CD8-positive, alpha-beta memory T cell (primary cell): ENCODE results near the gene STOM. TPM values are rescaled to one million over a fixed set of nuclear protein-coding genes. Genes with fewer than 3 reads are reported as not detected.

ENCODE experiments used
- CTCF ChIA-PET: fragments of 350-600 bp; sonication (Branson Sonifier 250); formaldehyde crosslinking; loops from one replicate; lab custom pipeline; 2021; ENCODE audit warnings: antibody characterized with exemption; lab: Charles Lee
- POLR2A ChIA-PET: fragments of 350-600 bp; sonication (Branson Sonifier 250); formaldehyde crosslinking; loops from one replicate; lab custom pipeline; 2021; ENCODE audit warnings: antibody characterized with exemption; lab: Charles Lee
- DNase-seq, 5 donors: peaks; one replicate each; pipeline versions ENCODE4 v3.0.0 to v3.0.0-alpha.2; 2020 to 2022; ENCODE audit warnings: mixed read lengths in 1 of 5
- H3K27ac ChIP-seq: one replicate; pipeline ENCODE4 v1.7.0; 2013; ENCODE audit warnings: low read depth, mild to moderate bottlenecking, low read length, moderate library complexity
- H3K27me3 ChIP-seq: 2 replicates; pipeline ENCODE4 v1.7.0; 2013; ENCODE audit warnings: low read length, mild to moderate bottlenecking; ENCODE audit not compliant: insufficient read depth, poor library complexity, severe bottlenecking
- H3K36me3 ChIP-seq: 2 replicates; pipeline ENCODE4 v1.7.0; 2013; ENCODE audit warnings: mild to moderate bottlenecking, low read length, moderate library complexity; ENCODE audit not compliant: insufficient read depth
- H3K4me1 ChIP-seq: 2 replicates; pipeline ENCODE4 v1.7.0; 2013; ENCODE audit warnings: mild to moderate bottlenecking, low read length, moderate library complexity; ENCODE audit not compliant: insufficient read depth
- H3K4me3 ChIP-seq: 2 replicates; pipeline ENCODE4 v1.7.0; 2013; ENCODE audit warnings: mild to moderate bottlenecking, low read length
- H3K9me3 ChIP-seq: 2 replicates; pipeline ENCODE4 v1.7.0; 2013; ENCODE audit warnings: mild to moderate bottlenecking, low read length
- H3K27ac Mint-ChIP-seq, 8 donors: one replicate each; pipeline ENCODE4 v1.8.0; 2020 to 2021; ENCODE audit warnings: mixed read lengths in 8 of 8, mild to moderate bottlenecking in 6 of 8, inconsistent platforms in 3 of 8, moderate library complexity in 3 of 8
- H3K27me3 Mint-ChIP-seq, 2 donors: one replicate each; pipeline ENCODE4 v1.8.0; 2020 to 2021; ENCODE audit warnings: mixed read lengths in 2 of 2, mild to moderate bottlenecking in 1 of 2, moderate library complexity in 1 of 2
- H3K36me3 Mint-ChIP-seq, 3 donors: one replicate each; pipeline ENCODE4 v1.8.0; 2020 to 2021; ENCODE audit warnings: mixed read lengths in 3 of 3, inconsistent platforms in 1 of 3, mild to moderate bottlenecking in 1 of 3
- H3K4me1 Mint-ChIP-seq, 3 donors: one replicate each; pipeline ENCODE4 v1.8.0; 2020 to 2021; ENCODE audit warnings: mixed read lengths in 3 of 3, inconsistent platforms in 1 of 3, mild to moderate bottlenecking in 1 of 3
- H3K4me3 Mint-ChIP-seq, 7 donors: one replicate each; pipeline ENCODE4 v1.8.0; 2020 to 2021; ENCODE audit warnings: mixed read lengths in 7 of 7, mild to moderate bottlenecking in 6 of 7, moderate library complexity in 4 of 7, inconsistent platforms in 2 of 7
- H3K9me3 Mint-ChIP-seq, 5 donors: one replicate each; pipeline ENCODE4 v1.8.0; 2020 to 2022; ENCODE audit warnings: mixed read lengths in 5 of 5, mild to moderate bottlenecking in 3 of 5, moderate library complexity in 2 of 5, inconsistent platforms in 1 of 5
- polyA plus RNA-seq: library from polyadenylated mRNA; unstranded; fragments of 300-500 nt; fragmentation: Illumina TruSeq; gene quantifications from one replicate; pipeline ENCODE4 v1.2.3, GENCODE V29; 2021
- total RNA-seq, 2 experiments: library from RNA; stranded (reverse); gene quantifications; one replicate each; pipeline ENCODE4 v1.2.3, GENCODE V29; 2021

Gene STOM
- total and polyA plus RNA-seq, 3 experiments from 2014 or later, result 63.0 to 315 (median 67.3) TPM

DNA sequence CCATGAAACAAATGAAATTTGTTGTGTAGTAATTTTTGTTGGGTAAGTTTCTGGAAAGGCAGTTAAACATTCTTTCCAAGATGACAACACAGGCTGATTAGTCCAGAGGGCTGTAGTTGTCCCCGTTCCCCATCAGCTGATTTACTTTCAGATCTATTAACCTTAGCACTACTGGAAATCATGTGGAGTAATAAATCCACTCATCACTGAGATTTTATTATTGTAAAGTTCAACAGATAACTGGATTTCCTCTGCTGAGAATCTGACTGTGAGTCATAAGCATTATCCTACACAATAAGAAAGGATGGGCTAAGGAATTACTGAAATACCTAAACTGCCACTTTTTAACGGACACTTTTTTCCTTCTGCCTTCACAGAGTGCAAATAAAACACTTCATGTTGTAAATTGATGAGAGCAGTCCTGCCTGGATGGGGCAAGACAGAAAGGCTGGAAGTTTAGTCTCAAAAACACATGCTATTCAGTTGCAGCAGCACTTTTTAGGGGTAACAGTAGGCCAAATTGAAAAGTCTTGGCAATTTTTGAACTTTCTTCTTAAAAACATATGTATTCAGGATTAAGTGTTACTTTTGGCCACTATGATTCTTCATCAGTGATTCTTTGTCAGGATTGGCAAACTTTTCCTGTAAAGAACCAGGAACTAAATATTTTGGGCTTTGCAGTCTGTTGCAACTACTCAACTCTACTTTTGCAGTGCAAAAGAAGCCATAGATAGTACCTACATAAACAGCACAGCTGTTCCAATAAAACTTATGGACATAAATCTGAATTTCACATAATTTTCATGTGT lies 7.0 kb downstream of the STOM start:
- no peaks in the 10 kb centered on the region for H3K27me3 ChIP-seq
- Mint-ChIP-seq H3K27me3 (no peaks in the 10 kb centered on the region), H3K9me3 (no peaks in the 10 kb centered on the region), H3K27ac (peak overlapping the region in 7 of 8 donors; percentile 20 to 85 (median 52)), H3K4me3 (peak overlapping the region; percentile 5 to 60 (median 42)), H3K36me3 (peaks cover 0 to 24% (median 3%) of the 10 kb centered on the region in 3 donors), H3K4me1 (peaks cover 87 to 99% (median 98%) of the 10 kb centered on the region in 3 donors)
- no peaks in the 10 kb centered on the region for H3K36me3 ChIP-seq
- ChIA-PET CTCF (interaction anchor here (0.9 to 4.7 kb wide), 3 partner anchors 9 to 43 kb away, joined by 4 to 19 read pairs (median 12); no protein-coding TSS in a partner anchor), POLR2A (no interaction called here)
- no peak overlapping the region for H3K27ac ChIP-seq
- peaks cover 53% of the 10 kb centered on the region for H3K4me1 ChIP-seq
- no peaks in the 10 kb centered on the region for H3K9me3 ChIP-seq
- no peak for DNase-seq
- no peak overlapping the region for H3K4me3 ChIP-seq

DNA sequence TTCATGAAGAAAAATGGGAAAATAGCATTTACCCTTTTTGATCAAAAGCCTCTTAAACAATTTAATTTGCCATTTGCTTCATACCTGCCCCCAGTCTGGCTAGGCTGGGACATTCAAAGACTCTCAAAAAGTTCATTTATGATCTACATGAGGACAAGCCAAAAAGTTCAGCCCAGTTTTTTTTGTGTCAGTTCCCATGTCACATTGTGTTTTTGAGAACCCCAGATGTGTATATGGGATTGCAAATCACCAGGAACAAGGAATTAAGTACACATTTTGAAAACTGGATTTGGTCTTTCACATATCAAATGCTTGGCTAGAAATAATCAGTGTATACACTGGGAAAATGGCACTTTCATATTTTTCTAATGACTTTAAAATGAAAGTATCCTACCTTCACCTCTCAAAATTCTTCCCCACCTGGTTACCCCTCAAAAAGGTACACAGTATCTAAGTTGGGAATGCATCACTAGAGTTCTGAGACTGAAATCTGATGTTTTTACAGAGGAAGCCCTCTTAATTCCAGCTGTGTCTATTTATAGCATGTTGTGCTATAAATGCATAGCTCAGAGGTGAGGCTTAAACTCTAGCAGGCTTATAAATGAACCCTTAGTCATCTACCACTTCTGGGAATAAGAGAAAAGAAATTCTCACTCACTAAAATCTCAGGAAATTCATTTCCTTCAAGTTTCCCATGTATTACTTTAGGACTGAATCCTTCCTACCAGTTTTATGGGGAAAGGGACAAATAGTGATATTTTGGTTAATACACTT lies 9.3 kb downstream of the STOM start:
- Mint-ChIP-seq H3K4me1 (peaks cover 86 to 98% (median 97%) of the 10 kb centered on the region in 3 donors), H3K4me3 (peak overlapping the region in 1 of 7 donors; percentile 54), H3K27me3 (no peaks in the 10 kb centered on the region), H3K9me3 (no peaks in the 10 kb centered on the region), H3K36me3 (peaks cover 0 to 21% (median 7%) of the 10 kb centered on the region in 3 donors), H3K27ac (peak overlapping the region in 7 of 8 donors; percentile 12 to 73 (median 63))
- Histone ChIP-seq H3K27ac (no peak overlapping the region), H3K9me3 (no peaks in the 10 kb centered on the region), H3K4me1 (peaks cover 49% of the 10 kb centered on the region), H3K4me3 (no peak overlapping the region), H3K36me3 (no peaks in the 10 kb centered on the region), H3K27me3 (no peaks in the 10 kb centered on the region)
- POLR2A ChIA-PET, result no interaction called here
- CTCF ChIA-PET, result interaction anchor here (0.7 to 2.6 kb wide), 4 partner anchors 17 to 41 kb away, joined by 3 to 11 read pairs (median 3); no protein-coding TSS in a partner anchor
- no peak for DNase-seq

DNA sequence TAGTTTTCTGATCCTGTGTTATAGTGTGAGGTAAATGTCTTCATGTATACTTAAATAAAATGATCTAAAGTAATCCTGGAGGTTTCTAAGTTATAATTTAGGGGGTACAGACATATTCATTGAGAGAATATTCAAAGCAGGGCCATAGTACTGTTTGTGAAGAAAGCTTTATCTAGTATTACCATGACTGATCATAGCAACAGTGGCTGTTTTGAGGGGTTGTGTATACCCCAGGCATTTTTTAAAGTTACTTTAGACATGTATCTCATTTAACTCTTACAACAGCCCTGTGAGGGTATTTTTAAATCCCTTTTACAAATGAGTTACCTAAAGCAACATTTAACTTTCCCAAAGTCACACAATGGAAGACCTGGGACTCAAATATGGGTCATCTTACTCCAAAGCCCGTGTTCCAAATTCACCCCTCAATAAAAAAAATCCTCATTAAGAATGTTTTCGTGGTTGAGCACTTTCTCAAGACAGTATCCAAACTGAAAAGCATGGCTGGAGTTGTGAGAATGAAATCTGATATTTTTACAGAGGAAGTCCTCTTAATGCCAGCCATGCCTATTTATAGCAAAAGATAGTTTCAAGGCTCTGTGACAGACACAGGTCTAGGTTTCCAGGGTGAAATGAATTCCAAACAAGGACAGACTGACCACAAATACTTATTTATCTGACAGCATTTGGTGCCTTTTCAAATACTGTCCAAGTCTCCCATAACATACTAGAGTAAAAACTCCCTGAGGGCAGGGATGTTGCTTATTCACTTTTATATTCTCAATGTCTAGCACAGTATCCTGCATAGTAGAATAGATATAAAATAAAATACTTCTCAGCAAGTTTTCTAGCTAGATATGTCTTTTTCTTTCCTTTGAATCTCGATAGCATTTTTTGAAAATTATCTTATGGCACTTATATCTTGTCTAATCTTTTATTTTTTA lies 10.4 kb downstream of the STOM start:
- Mint-ChIP-seq H3K27ac (peak overlapping the region; percentile 57 to 96 (median 88)), H3K36me3 (peaks cover 0 to 18% (median 9%) of the 10 kb centered on the region in 3 donors), H3K4me3 (peak overlapping the region in 6 of 7 donors; percentile 76 to 84 (median 80)), H3K9me3 (no peaks in the 10 kb centered on the region), H3K27me3 (no peaks in the 10 kb centered on the region), H3K4me1 (peaks cover 82 to 96% (median 94%) of the 10 kb centered on the region in 3 donors)
- CTCF ChIA-PET, result interaction anchor here (2.6 kb wide), 1 partner anchor 39 kb away, joined by 11 read pairs; no protein-coding TSS in a partner anchor
- H3K27ac ChIP-seq, result no peak overlapping the region
- H3K4me1 ChIP-seq, result peaks cover 55% of the 10 kb centered on the region
- H3K4me3 ChIP-seq, result no peak overlapping the region
- H3K36me3 ChIP-seq, result no peaks in the 10 kb centered on the region
- POLR2A ChIA-PET, result no interaction called here
- DNase-seq, result no peak
- H3K27me3 ChIP-seq, result no peaks in the 10 kb centered on the region
- H3K9me3 ChIP-seq, result no peaks in the 10 kb centered on the region

DNA sequence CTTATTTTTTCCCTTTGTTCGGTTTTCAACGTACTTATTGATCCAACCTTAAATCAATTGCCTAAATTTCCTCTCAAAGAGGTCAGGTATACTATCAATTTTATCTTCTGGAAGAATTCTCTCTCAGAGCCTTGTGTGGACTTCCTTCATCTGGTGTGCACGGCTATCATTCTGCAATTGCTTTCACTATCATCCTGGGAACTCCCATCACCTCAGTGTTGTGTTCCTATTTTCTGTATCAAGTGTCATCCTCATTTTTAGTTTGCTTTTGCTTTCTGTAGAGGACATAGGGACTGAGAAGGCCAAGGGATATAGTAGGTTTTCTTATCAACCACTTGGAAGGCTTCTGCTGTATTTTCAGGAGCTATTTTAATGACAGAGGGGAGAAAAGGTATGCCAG lies 11.3 kb downstream of the STOM start:
- ChIA-PET POLR2A (interaction anchor here (1.1 to 2.7 kb wide), 3 partner anchors 11 to 14 kb away, joined by 4 to 15 read pairs (median 5); no protein-coding TSS in a partner anchor), CTCF (interaction anchor here (1.1 to 2.6 kb wide), 3 partner anchors 10 to 38 kb away, joined by 3 to 11 read pairs (median 3); no protein-coding TSS in a partner anchor)
- Mint-ChIP-seq H3K27me3 (no peaks in the 10 kb centered on the region), H3K27ac (peak overlapping the region; percentile 66 to 96 (median 88)), H3K9me3 (no peaks in the 10 kb centered on the region), H3K4me1 (peaks cover 81 to 96% (median 94%) of the 10 kb centered on the region in 3 donors), H3K36me3 (peaks cover 0 to 22% (median 9%) of the 10 kb centered on the region in 3 donors), H3K4me3 (peak overlapping the region; percentile 54 to 84 (median 79))
- Histone ChIP-seq H3K27me3 (no peaks in the 10 kb centered on the region), H3K27ac (peak overlapping the region; percentile 26), H3K36me3 (no peaks in the 10 kb centered on the region), H3K4me3 (no peak overlapping the region), H3K4me1 (peaks cover 57% of the 10 kb centered on the region), H3K9me3 (no peaks in the 10 kb centered on the region)
- DNase-seq, result peak in 1 of 5 donors; percentile 19

DNA sequence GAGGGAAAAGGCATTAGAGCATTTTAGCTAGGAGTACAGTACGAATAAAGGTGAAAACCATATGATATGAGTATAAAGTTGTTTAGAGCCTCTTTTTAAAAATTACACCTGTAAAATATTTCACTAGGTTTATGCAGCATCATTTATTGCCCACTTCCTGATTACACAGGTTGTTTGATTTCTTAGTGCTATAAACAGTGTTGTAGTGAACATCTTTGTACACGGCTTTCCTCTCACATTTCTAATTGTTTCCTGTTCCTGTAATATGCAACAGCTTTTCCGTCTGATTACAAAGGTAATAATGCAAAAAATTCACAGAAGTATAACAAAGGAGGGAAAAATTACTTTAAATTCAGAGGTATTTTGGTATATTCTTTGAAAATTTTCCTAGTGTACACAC lies 13.0 kb downstream of the STOM start:
- Mint-ChIP-seq H3K36me3 (peaks cover 3 to 36% (median 13%) of the 10 kb centered on the region in 3 donors), H3K27ac (peak overlapping the region in 7 of 8 donors; percentile 74 to 94 (median 89)), H3K9me3 (no peaks in the 10 kb centered on the region), H3K4me3 (peak overlapping the region; percentile 61 to 84 (median 69)), H3K27me3 (no peaks in the 10 kb centered on the region), H3K4me1 (peaks cover 82 to 96% (median 93%) of the 10 kb centered on the region in 3 donors)
- Histone ChIP-seq H3K9me3 (no peaks in the 10 kb centered on the region), H3K36me3 (peaks cover 5% of the 10 kb centered on the region), H3K27me3 (no peaks in the 10 kb centered on the region), H3K27ac (peak overlapping the region; percentile 38), H3K4me3 (peak overlapping the region; percentile 5), H3K4me1 (peaks cover 71% of the 10 kb centered on the region)
- POLR2A ChIA-PET, result interaction anchor here (1.0 to 2.7 kb wide), 3 partner anchors 10 to 156 kb away, joined by 3 to 15 read pairs (median 4); no protein-coding TSS in a partner anchor
- DNase-seq, result peak in 1 of 5 donors; percentile 34
- CTCF ChIA-PET, result interaction anchor here (1.2 to 2.0 kb wide), 3 partner anchors 14 to 37 kb away, joined by 4 to 5 read pairs (median 4); no protein-coding TSS in a partner anchor

DNA sequence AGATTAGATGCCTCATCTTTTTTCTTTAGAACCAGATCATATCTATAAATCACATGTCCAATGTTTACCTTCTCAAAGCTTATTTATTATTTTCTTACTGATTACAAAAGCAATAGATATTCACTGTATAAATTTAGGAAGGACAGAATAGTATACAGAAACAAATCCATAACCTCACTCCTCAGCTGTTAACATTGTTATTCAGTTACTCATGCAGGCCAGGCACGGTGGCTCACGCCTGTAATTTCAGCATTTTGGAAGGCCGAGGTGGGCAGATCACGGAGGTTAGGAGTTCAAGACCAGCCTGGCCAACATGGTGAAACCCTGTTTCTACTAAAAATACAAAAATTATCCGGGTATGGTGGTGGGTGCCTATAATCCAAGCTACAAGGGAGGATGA lies 15.3 kb downstream of the STOM start:
- Mint-ChIP-seq H3K4me3 (peak overlapping the region in 4 of 7 donors; percentile 15 to 62 (median 34)), H3K27ac (peak overlapping the region in 5 of 8 donors; percentile 6 to 95 (median 14)), H3K9me3 (no peaks in the 10 kb centered on the region), H3K4me1 (peaks cover 81 to 96% (median 90%) of the 10 kb centered on the region in 3 donors), H3K27me3 (no peaks in the 10 kb centered on the region), H3K36me3 (peaks cover 3 to 54% (median 24%) of the 10 kb centered on the region in 3 donors)
- no peaks in the 10 kb centered on the region for H3K27me3 ChIP-seq
- DNase-seq, result no peak
- H3K4me3 ChIP-seq, result no peak overlapping the region
- peaks cover 76% of the 10 kb centered on the region for H3K4me1 ChIP-seq
- H3K9me3 ChIP-seq, result no peaks in the 10 kb centered on the region
- no peak overlapping the region for H3K27ac ChIP-seq
- ChIA-PET POLR2A (interaction anchor here (0.9 to 1.6 kb wide), 2 partner anchors 14 kb away, joined by 7 to 16 read pairs; no protein-coding TSS in a partner anchor), CTCF (interaction anchor here (1.0 to 3.5 kb wide), 4 partner anchors 14 to 35 kb away, joined by 3 to 27 read pairs (median 10); no protein-coding TSS in a partner anchor)
- peaks cover 9% of the 10 kb centered on the region for H3K36me3 ChIP-seq
